IPS-11a (cell line): Measurements from ENCODE around the gene COL6A3.

Experiments used
- H3K4me3 ChIP-seq: one replicate; pipeline ENCODE4 v1.5.1; 2013; ENCODE audit warnings: low read depth, low read length, control low read depth

COL6A3 gene, protein sequence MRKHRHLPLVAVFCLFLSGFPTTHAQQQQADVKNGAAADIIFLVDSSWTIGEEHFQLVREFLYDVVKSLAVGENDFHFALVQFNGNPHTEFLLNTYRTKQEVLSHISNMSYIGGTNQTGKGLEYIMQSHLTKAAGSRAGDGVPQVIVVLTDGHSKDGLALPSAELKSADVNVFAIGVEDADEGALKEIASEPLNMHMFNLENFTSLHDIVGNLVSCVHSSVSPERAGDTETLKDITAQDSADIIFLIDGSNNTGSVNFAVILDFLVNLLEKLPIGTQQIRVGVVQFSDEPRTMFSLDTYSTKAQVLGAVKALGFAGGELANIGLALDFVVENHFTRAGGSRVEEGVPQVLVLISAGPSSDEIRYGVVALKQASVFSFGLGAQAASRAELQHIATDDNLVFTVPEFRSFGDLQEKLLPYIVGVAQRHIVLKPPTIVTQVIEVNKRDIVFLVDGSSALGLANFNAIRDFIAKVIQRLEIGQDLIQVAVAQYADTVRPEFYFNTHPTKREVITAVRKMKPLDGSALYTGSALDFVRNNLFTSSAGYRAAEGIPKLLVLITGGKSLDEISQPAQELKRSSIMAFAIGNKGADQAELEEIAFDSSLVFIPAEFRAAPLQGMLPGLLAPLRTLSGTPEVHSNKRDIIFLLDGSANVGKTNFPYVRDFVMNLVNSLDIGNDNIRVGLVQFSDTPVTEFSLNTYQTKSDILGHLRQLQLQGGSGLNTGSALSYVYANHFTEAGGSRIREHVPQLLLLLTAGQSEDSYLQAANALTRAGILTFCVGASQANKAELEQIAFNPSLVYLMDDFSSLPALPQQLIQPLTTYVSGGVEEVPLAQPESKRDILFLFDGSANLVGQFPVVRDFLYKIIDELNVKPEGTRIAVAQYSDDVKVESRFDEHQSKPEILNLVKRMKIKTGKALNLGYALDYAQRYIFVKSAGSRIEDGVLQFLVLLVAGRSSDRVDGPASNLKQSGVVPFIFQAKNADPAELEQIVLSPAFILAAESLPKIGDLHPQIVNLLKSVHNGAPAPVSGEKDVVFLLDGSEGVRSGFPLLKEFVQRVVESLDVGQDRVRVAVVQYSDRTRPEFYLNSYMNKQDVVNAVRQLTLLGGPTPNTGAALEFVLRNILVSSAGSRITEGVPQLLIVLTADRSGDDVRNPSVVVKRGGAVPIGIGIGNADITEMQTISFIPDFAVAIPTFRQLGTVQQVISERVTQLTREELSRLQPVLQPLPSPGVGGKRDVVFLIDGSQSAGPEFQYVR (N-terminal part only)

GRCh38 chr2:237413777-237414661 is at the start of gene COL6A3:
TSS of gene COL6A3 (minus strand) at chr2:237414164. CDS start at chr2:237396817, 17,347 bp downstream.
- no peak within 1 kb of the TSS for H3K4me3 ChIP-seq

DNA sequence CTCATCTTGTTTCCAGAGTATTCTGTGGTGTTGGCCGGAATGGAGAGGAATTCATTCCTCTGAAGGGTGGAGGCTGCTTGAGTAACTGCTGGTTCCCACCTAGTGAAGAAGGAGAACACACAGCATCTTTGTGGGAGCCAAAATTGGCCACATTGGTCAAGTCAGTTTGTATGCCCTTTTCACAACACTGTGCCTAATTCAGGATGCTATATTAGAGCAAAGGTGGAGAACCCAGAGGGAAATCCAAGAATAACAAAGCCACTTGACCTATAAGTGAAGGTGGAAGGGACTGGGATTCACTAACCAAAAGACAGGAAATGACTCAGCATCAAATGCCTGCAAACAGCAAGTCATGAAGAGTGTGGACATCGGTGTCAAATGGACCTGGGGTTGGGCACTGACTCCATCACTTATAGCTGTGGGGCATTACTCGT is 45.8 kb upstream of the COL6A3 start:
- H3K4me3 ChIP-seq: no peak overlapping the region

DNA sequence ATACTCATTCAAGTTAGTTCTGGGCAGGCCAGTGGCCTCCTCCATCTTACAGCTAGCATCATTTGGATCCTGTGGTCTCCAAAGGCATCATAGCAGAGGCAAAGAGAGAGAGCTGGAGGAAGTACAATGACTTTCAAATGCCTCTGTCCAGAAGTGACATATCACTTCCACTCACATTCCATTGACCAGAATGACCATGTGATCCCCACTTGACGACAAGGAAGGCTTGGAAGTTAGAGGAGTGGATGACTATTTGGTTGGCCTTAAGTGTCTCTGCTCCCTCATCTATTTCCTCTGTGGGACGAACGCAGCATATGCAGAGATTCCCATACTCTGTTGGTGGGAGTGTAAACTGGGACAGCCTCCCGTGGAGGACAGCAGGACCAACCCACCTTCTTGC is 45.3 kb upstream of the COL6A3 start:
- no peak overlapping the region for H3K4me3 ChIP-seq

- H3K4me3 ChIP-seq: no peak overlapping the region
Observed at GRCh38 chr2:237458519-237458918, 44.6 kb upstream of the COL6A3 start.

- H3K4me3 ChIP-seq: no peak overlapping the region
Observed at GRCh38 chr2:237457388-237457941, 43.5 kb upstream of the COL6A3 start.

- H3K4me3 ChIP-seq: no peak overlapping the region
Observed at GRCh38 chr2:237456200-237456843, 42.4 kb upstream of the COL6A3 start.

DNA sequence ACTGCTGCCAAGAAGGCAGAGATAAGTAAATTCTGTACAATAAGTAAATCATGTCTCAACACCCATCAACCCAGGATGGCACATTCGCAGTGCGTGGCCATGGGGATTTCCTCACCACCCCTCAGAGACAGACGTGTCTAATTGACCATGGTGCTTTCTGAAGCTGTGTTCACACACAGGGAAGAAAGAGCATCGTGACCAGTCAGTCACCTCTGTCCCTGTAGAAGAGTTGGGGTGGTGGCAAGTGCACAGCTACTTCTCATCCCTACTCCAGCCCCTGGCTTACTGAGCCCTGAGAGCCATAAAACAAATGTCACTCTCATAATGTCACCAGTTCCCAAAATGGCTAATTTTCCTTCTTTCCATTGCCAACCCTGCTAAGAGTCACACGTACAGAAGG is 41.8 kb upstream of the COL6A3 start:
- H3K4me3 ChIP-seq: no peak overlapping the region

GRCh38 chr2:237453671-237454070 is 39.7 kb upstream of the COL6A3 start:
- H3K4me3 ChIP-seq: no peak overlapping the region

GRCh38 chr2:237452861-237453260 is 38.9 kb upstream of the COL6A3 start:
- no peak overlapping the region for H3K4me3 ChIP-seq

DNA sequence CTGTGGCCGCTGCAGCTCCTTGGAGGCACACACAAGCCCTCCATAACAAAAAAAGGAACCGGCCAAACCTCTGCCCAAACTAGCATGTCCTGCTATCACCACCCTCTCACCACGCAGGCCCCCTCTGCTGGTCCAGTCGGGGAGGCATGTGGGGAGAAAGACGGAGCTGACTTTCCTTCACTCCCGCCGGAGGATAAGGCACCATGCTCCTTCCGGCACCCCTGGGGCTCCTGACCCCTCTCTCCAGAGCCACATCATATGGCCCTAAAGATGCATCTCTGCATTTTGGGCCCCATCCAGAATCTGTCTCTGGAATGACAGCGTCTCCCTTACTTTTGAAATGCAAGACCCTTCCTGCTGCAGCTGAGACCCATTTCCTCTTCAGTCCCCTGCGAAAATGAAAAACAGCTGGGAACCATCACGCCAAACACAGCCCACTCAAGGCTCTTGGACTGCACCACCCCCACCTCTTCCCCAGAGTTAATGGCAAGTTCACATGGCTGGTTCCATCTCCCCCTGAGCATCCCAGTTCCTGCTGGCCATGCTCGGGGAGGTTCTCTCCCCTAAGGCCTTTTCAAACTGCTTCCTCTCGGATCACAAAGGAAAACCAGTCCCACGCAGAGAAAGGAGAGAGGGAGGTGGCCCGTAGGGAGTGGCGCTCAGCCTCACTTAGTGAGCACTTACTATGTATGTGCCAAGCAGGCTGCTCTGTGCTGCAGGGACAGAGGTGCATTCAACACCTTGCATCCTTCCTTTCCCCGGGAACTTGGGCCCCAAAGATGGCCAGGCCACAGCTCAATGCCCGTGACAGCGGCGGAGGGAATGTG is 37.9 kb upstream of the COL6A3 start:
- no peak overlapping the region for H3K4me3 ChIP-seq

- no peak overlapping the region for H3K4me3 ChIP-seq
Observed at GRCh38 chr2:237450583-237450982, 36.6 kb upstream of the COL6A3 start.

DNA sequence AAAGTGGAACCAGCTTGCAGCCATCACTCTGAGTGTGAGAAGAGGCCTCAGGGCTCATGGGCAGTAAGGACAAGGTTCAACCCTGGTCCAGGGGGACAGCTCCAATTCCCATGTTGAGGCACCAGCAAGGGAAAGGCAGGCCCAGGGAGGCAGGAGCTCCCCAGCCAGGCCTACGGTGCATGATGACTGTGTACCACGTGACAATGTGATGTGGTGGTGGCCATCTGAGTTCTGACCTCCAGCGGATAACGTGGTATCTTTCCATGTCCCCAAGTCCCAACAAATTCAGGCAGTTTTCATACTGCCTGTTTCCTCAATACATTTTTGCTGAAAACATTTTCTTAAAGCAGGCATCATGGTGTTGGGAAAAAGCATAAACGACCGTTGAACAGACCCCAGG is 36.1 kb upstream of the COL6A3 start:
- H3K4me3 ChIP-seq: no peak overlapping the region

DNA sequence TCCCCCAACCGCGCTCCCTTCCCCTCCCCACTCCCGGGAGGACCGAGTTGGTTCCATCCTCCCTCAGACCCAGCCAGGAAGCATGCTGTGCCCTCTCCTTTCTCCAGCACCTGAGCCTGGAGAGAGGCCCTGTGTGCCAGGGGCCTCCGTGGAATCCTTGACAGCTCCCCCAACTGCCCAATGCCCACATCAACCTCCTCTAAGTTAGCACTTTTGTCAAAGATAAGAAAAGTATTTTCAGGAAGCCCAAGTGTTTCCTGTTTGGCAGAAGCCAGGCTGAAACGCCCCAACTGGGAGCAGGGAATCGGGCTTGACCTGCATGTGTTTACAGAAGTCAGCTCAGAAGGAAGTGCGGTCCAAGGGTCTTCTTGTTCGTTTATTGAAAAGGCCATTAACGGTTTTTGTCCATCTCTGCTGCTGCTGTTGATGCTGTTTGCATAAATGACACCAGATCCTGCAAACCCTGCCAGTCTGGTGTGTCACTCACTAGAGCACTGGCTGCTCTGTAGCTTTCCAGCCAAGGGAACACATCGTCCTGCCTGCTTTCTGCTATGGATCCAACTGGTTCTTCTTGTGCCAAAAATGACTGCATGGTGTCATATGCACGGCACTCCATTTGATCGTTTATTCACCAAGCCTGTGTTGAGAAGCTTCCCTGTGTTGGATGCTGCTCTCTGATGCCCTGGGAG is 35.4 kb upstream of the COL6A3 start:
- no peak overlapping the region for H3K4me3 ChIP-seq

- no peak overlapping the region for H3K4me3 ChIP-seq
Observed at GRCh38 chr2:237448626-237449025, 34.7 kb upstream of the COL6A3 start.

- H3K4me3 ChIP-seq: no peak overlapping the region
Observed at GRCh38 chr2:237448171-237448570, 34.2 kb upstream of the COL6A3 start.

GRCh38 chr2:237447496-237447895 is 33.5 kb upstream of the COL6A3 start:
- no peak overlapping the region for H3K4me3 ChIP-seq

- H3K4me3 ChIP-seq: no peak overlapping the region
Observed at GRCh38 chr2:237446338-237446665, 32.3 kb upstream of the COL6A3 start.
